ENCODE measurements around the gene NGDN.
"Not testable (repeated sequence)": the region's sequence is repeated elsewhere in the genome, so short reads cannot be mapped to it uniquely, and the experiment has no call there.

NGDN gene

DNA sequence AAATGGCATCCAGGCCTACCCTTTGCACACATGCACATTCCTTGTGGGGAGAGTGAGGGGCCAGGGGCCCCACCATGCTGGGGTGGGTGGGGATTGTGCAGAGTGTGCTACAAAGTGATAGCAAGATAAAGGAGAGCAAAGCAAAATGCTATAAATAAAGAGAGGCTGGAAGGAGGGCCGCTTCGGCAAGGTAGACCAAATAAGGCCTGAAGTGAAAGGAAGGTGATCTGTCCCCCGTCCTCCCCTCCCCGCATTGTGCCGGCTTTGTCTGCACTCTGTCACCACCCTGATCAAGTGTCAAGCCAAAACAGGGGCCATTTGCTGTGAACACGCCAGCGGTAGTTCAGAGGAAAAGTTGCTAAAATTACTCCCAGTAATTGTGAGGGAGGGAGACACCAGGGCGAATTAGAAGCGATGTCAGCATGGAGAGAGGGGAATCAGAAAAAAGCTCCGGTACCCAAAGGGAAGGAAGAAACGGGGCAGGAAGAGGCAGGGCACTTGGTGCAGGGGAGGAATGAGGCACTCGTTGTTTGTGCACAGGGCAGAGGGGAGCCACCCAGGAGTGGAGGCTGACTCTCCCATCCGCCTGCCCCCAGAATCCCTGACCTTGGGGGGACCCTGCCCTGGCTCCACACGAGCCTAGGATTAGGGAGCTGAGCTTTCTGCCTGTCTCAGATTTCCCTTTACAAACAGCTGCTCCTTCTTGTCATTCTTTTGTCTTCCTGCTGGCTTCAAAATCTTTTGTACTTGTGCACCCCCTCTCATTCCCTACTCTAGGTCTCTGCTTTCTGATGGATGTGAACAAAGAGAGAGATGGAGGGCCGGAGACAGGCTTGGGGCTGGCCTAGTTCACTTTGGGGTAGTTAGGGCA lies 31.2 kb upstream of the NGDN start:
- DNase-seq (ENCODE audit: low spot score) = no peak

DNA sequence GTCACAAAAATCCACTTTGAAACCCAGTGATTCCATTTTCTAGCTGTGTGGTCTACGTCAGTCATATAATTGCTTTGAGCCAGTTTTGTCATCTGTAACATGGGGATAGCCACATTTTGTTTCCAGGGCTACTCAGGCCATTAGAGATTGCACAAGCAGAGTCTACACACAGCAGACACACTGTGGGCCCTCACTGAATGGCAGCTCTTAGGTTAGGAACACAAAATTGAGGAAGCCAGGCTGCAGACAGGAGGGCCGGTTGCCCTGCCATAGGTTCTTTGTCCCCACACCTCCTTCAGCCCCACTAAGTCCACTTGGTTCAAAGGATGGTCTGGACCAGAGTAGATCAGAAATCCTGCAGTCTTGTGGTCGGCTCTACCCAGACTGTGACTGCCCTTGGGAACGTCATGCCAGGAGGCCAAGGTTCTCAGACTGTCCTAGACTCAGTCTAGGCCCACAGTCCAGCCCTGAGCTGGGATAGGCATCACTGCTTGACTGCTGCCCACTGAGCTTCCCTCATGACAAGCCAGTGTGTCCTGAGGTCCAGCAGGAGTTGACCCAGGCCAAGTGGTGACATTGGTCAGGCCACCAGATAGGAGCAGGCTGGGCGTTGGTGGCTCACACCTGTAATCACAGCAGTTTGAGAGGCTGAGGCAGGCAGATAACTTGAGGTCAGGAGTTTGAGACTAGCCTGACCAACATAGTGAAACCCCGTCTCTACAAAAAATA lies 30.2 kb upstream of the NGDN start:
- no peak for DNase-seq (ENCODE audit: low spot score)

- no peak for DNase-seq (ENCODE audit: low spot score)
These were observed 28.4 kb upstream of the NGDN start for GRCh38 chr14:23441076-23441475.

DNA sequence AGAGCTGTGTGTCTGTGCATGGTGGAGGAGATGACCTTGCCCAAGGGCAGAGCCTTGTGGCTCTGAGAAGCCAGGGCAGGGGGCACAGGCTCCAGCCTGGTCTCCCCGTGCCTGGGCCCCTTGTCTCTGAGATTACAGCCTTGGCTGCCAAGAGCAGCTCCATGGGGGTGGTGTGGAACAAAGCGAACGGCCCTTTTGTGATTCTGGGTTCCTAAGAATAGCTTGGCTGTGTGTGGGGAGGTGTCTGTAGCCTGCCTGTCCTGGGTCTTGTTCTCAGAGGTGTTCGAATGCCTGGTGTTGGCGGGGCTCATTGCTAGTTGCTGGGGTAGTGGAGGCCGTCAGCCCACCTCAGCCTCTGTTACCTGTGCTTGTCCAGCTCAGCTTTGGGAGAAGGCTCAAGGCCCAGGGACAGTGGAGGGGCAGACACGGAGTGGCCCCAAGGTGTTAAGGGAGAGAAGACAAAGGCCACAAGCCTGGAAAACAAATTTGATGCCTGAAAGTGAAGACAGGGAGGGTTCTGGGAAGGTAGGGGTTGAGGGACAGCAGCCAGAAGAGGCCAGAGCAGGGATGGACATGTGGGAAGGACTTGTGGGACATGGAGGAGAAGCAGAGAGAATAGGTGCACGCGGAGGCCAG lies 26.7 kb upstream of the NGDN start:
- no peak for DNase-seq (ENCODE audit: low spot score)

- DNase-seq (ENCODE audit: low spot score) = no peak
These were observed 26.1 kb upstream of the NGDN start for GRCh38 chr14:23443411-23443812.

DNA sequence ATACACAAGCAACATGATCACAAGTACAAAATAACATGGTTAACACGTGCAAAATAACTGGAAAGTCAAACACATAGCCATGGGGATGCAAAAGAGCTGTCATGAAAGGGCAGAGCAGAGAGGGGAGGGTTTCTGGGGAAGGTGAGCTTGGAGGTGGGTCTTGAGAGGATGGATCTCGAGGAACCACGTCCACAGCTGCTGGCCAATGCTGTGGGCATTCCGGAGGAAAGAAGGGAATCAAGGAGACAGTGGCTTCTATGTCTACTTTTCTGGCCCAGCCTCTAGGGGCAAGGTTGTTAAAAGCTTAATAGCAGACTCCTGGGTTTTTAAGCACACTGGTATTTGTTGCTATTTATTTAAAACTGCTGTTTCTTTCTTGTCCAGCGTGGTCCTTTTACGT lies 25.6 kb upstream of the NGDN start:
- DNase-seq (ENCODE audit: low spot score) = no peak

- no peak for DNase-seq (ENCODE audit: low spot score)
These were observed 25.2 kb upstream of the NGDN start for GRCh38 chr14:23444314-23444713.

DNA sequence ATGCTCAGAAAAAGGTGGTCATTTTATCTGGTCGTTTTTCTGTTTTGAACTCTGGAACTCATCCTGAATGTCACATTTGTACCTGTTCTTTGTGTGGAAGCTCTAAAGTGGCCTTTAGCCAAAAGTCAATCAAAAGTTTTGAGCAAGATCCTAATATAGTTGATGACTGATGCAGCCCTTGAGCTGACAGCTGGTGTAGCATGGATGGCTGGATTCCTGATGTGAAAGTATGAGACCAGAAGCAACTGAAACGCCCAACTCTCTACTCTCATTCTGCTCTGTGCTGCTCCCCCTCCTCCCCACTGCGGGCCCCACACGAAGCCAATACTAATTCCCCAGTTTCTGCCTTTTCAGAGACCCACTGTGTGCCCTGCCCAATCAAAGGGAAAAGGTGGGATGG lies 23.7 kb upstream of the NGDN start:
- no peak for DNase-seq (ENCODE audit: low spot score)

DNA sequence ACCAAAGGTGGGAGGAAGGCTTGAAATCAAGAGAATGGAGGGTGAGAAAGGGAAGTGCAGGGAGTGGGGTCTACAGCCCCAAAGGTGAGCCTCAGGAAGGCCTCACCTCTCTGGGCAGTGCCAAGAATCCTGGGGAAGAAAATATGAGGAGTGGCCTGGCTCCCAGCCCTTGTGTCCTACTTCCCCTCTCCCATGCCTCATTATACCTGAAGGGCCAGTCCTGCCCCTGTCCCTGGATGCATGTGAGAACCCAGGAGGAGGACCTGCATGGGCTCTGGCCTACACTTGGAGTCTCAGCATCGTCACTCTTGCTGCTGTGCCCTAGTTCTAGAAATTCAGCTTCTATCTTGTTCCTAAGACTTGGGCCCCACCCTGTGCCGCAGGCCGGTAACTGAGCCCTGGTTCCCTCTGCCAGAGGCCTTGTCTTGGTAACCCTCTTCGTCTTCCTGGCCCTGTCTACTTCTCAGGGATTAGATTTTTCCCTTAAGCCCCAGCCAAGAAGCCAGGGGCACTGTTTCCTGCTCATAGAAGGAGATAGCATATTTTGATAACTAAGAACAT lies 23.1 kb upstream of the NGDN start:
- no peak for DNase-seq (ENCODE audit: low spot score)

GRCh38 chr14:23447361-23448350 lies 21.8 kb upstream of the NGDN start:
- no peak for DNase-seq (ENCODE audit: low spot score)

DNA sequence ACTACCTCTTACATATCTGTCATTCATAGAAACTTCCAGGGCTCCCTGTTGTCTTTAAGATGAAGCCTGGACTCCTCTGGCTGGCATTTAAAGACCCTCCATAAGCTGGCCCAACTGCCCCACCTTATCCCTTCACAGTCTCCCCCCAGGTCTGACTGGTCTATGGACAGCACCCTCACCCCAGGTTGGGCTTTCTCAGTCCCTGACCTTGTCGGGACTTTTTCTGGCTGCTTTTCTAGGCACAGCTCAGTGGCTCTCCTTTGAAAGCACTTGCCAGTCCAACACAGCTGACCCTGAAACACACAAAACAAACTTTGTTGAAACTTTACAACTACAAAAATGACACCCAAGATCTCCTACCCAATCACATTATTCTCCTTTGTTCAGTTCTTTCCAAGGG lies 20.2 kb upstream of the NGDN start:
- DNase-seq (ENCODE audit: low spot score) = no peak

- DNase-seq (ENCODE audit: low spot score) = no peak
These were observed 19.1 kb upstream of the NGDN start for GRCh38 chr14:23450379-23450778.

GRCh38 chr14:23452237-23452636 lies 17.3 kb upstream of the NGDN start:
- no peak for DNase-seq (ENCODE audit: low spot score)

- DNase-seq (ENCODE audit: low spot score) = no peak
These were observed 15.1 kb upstream of the NGDN start for GRCh38 chr14:23454445-23454856.

- not testable (repeated sequence) for DNase-seq (ENCODE audit: low spot score)
These were observed 12.5 kb upstream of the NGDN start for GRCh38 chr14:23456883-23457586.

DNA sequence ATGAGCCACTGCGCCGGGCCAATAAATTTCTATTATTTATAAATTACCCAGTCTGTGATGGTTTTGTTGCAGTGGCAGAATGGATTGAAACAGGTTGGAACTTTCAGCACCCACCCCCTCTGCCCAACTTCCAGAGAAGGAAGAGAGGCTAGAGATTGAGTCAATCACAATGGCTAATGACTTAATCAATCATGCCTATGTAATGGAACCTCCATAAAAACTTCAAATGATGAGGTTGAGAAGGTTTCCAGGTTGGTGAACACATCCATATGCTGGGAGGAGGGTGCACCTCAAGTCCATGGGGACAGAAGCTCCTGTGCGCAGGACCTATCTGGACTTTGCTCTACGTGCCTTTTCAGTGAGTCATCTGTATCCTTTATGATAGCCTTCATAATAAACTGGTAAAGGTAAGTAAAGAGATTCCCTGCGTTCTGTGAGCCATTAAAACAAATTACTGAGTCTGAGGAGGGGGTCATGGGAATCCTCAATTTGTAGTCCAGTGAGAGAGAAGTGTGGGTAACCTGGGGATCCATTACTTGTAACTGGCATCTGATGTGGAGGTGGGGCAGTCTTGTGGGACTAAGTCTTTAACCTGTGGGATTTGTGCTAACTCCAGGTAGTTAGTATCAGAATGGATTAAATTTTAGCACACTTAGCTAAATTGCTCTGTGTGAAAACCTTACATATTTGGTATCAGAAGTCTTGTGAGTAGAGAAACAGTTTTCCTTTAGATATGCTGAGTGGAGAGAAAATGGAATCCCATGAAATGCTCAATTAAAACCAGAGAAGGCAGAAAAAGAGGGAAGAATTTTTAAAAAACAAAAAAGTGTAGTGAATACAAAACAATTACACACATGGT lies 11.7 kb upstream of the NGDN start:
- DNase-seq (ENCODE audit: low spot score) = no peak

GRCh38 chr14:23460960-23461359 lies 8.5 kb upstream of the NGDN start:
- no peak for DNase-seq (ENCODE audit: low spot score)

GRCh38 chr14:23464700-23465099 lies 4.8 kb upstream of the NGDN start:
- no peak for DNase-seq (ENCODE audit: low spot score)

DNA sequence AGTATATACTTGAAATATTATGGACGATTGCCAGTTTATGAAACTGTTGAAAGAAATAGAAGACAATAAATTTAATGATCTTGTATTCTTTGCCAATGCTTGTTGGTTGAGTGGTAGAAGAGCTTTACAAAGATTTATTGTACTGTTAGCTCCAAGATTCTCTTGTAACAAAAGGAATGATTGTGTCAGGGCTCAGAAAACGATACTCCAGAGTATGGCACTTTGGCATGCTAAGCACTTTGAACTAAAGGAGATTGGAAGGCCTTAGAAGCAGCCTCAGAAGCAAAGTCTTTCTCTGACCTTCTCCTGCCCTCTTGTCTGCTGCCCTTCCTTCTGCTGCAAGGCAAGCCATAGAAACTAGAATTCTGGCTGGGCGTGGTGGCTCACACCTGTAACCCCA lies 4.2 kb upstream of the NGDN start:
- DNase-seq (ENCODE audit: low spot score) = no peak

DNA sequence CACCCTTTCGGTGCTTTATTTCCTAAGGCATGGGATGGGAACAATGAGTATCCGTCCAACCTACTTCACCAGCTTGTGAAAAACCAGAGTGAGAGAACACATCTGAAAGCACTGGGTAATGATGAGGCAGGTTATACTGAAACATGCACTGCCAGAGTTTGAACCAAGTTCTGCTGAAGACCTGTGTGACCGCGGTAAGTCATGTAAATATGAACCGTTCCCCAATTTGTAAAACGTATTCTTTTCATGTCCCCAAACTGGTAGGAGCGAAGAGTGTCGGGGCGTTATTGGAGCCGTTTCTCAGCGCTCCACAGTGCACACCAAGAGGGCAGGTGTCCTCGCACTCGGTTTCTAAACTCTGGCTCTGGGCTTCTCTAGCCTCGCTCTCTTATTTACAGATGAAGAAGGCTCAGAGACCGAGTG lies 788 bp upstream of the NGDN start:
- DNase-seq (ENCODE audit: low spot score) = no peak

Measured in pons (tissue), 1 donor.